Glomerular endothelial cell (primary cell): ENCODE results near the gene PRPSAP1. TPM values are rescaled to one million over a fixed set of nuclear protein-coding genes. Genes with fewer than 3 reads are reported as not detected.
A peak's percentile ranks its signal among the peaks of the same experiment; 100 is the strongest.
"Not testable (repeated sequence)": the region's sequence is repeated elsewhere in the genome, so short reads cannot be mapped to it uniquely, and the experiment has no call there.

Source experiments
- DNase-seq: peaks from one replicate; pipeline ENCODE4 v3.0.0-alpha.2; 2011; ENCODE audit warnings: low read depth, low spot score; ENCODE audit errors: extremely low read depth
- total RNA-seq: library from RNA; depleted of rRNA; stranded (reverse); fragments of >200 nt; gene quantifications from 2 replicates; pipeline ENCODE4 v1.2.3, GENCODE V29; 2015

The PRPSAP1 gene
- total RNA-seq, 1 donor from 2014 or later = 79.1 TPM

DNA sequence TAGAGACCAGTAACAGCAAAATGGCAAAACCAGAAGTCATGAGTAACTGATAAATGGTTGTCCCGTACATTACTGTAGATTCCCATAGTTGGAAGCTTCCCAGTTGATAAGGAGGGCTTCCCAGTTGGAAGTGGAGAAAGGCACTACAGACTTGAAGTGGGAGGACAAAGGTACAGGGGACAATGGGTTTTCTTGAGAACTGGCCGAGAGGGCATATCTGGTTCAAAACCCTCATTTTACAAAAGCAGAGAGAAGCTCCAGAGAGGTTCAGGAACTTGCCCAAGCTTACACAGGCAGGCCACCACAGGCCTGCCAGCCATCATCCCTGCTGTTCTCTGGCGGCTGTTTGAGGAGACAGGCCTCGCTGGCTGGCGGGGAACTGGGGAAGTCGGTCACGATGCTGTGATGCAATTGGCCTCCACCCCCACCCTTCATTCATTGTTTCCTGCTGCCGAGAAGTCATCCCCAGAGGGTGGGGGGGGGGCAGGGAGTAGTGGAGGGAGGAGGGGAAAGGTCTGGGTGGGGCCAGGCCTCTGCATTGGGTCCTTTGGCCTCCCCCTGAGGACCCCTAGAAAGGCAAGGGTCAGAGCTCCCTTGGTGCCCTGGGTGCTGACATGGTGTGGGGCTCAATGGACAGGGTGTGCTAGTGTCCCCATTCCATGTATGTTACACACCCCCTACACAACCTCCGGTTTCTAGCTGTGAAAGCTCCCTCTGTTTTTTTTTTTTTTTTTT lies 85.5 kb downstream of the PRPSAP1 start:
- DNase-seq = no peak

DNA sequence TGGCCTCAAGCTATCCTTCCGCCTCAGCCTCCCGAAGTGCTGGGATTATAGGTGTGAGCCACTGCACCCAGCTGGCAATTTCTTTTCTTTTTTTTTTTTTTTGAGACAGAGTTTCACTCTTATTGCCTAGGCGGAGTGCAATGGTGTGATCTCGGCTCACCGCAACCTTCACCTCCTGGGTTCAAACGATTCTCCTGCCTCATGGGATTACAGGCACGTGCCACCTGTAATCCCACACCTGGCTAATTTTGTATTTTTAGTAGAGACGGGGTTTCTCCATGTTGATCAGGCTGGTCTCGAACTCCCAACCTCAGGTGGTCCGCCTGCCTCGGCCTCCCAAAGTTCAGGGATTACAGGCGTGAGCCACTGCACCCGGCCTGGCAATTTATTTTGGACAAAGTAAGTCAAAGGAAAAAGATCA lies 86.1 kb downstream of the PRPSAP1 start:
- not testable (repeated sequence) for DNase-seq

DNA sequence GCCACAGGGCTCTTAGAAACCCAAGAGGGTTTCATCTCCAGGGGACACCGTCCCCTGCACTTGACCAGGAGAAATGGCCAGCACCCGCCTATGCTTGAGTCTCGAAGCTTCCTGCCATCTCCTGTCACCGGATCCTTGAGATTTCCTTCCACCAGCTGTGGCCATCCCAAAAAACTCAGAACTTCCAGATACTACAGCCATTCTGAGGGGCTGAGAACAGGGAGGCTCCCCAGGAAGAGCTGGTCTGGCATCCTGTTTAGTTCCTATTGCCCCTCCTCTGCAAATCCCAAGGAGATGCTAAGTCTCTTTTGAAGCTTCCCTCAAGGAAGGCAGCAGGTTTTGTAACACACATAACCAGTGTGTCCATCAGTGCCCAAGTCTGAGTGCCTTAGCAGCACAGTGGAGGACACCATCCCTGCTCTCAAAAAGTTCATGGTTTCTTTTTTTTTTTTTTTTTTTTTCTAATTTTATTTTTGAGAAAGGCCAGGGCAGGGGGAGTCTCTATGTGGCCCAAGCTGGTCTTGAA lies 86.6 kb downstream of the PRPSAP1 start:
- no peak for DNase-seq

DNA sequence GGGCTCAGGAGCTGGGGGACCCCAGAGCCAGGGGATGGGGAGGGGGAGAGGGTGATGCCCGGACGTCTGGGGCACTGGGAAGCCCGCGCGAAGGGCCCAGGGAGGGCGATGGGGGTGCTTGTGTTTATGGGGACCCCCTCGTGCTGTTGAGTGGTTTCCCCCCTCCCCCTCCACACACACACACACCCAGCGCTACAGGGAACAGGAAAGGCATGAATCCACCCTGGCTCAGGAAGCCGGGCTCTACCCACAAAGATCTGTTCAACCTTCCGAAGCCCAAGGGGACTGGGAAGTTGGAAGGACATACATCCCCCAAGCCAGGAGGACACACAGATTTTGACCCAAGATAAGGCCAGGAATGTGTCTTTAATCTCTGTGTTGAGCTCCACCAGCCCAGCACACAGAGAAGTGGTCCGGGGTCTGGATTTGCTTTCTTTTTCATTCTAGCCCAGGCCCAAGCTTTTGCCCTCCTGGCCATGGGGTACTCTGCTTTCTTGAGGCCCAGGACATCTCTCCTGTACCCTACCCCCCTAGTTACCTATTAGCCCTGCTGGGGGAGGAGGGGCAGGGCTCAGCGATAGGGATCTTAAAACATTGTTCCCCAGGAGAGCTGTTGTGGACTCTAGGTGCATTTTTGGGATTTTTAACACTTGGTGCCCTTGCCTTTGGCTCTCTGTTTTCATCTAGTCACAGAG lies 87.3 kb downstream of the PRPSAP1 start:
- DNase-seq = no peak

DNA sequence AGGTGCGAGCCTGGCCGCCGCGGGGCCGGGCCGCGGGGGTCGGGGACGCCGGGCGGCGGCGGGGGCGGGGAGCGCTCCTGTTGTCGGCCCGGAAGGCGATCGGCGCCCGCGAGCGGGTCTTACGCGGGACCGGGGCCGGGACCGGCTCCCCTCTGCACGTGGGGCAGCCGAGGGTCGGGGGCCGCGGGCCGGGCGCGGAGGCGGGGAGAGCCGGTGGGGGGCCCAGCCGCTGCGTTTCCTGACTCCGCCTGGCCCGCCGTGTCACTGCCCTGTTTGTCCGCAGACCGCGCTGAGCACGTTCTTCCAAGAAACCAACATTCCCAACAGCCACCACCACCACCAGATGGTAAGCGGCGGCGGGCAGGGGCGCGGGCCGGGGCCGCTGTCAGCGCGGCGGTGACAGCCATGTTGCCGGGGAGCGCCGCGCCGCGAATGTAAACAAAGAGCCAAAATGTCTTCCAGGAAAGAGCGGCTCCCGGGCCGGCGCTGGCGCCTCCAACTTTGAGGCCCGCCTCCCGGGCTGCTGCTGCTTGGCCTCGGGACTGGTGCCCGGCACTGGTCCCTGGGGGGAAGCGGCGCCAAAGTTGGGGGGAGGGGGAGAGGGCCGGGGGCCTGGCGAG lies 88.0 kb downstream of the PRPSAP1 start:
- no peak for DNase-seq

DNA sequence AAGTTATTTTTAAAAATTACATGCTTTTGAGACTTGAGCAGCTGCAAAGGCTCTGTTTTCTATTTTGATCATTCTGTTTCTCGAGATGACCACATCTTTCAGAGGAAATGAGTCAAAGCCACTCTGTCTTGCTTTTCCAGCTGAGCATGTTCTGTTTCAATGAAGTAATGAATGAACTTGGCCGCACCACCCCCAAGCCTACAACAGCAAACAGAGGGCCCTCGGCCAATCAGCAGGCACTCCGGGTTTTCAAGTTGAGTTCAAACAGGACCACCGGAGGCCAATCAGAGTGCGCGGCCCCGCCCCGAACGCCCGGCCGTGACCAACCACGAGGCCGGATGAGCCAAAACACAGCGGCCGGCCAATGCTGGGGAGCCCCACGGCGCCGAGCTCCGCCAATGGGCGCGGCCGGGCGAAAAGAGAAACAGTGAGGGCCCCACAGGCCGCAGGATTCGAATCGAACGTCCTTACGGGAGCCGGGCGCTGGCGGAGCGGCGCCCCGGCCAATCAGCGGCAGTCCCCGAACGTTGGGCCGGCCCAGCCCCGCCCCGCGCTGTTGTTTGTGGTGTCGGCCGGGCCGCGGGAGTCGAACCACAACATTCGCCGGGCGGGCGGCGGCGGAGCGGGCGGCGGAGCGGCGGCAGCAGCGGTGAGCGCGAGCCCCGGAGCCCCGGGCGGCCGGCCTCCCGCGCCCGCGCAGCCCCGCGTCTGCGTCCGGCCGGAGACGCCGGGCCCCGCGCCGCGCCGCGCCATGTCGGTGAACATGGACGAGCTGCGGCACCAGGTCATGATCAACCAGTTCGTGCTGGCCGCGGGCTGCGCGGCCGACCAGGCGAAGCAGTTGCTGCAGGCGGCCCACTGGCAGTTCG lies 88.7 kb downstream of the PRPSAP1 start, which contains the start of gene UBALD2:
UBALD2 (plus strand) TSS at position 594 of the 869 bp plus-strand sequence; CDS start at position 752, 158 bp downstream.
- DNase-seq = peak; percentile 95

DNA sequence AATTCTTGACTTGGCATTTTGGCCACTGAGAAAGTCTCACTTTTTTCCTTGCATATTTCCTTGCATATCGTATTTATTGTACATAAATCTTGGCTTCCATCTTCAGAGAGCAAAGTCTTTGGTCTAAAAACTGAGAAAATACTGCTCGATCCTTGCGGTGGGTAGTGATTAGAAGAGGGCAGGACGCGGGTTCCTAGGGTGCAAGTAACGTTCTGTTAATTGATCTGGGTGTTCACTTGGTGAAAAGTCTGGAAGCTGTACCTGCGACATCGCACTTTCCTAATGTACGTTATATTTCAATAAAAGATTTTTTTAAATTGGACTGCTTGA lies 89.3 kb downstream of the PRPSAP1 start:
- DNase-seq = no peak

DNA sequence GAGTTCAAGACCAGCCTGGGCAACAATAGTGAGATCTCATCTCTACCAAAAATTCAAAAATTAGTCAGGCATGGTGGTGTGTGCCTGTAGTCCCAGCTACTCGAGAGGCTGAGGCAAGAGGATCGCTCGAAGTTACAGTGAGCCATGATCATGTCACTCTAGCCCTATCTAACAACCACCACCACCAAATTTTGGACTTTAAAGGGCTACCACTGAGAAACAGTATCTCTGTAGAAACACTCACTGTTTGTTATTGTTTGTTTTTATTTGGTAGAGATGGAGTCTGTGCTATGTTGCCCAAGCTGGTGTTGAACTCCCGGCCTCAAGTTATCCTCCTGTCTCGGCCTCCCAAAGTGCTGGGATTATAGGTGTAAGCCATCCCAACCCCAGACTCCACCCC lies 89.8 kb downstream of the PRPSAP1 start:
- DNase-seq = no peak

DNA sequence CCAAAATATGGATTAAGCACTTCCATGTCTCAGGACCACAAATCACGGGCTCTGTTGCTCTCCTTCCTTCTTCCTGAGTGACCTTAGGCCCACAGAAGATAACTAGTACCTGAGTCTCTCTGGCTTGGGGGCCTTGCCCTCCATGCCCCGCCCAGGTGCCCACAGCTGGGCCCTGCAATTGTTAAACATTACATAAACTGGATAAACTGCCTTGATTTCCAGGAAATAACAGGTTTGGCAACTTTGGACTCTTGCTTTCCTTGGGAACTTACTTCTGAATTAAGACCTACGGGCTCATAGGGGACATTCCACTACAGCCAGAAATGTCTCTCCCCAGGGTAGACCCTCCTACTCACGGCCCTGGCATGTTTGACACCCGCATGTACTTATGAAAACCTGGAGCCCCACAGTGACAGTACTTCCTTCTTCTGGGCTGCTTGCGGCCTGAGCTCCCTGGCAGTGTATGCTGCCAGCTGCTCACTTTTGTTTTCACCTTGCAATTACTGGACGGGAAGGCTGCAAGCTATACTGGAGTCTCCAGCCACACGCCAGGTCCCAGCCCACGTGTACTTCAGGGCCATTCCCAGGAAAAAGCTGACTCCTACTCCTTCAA lies 90.9 kb downstream of the PRPSAP1 start:
- DNase-seq = no peak

DNA sequence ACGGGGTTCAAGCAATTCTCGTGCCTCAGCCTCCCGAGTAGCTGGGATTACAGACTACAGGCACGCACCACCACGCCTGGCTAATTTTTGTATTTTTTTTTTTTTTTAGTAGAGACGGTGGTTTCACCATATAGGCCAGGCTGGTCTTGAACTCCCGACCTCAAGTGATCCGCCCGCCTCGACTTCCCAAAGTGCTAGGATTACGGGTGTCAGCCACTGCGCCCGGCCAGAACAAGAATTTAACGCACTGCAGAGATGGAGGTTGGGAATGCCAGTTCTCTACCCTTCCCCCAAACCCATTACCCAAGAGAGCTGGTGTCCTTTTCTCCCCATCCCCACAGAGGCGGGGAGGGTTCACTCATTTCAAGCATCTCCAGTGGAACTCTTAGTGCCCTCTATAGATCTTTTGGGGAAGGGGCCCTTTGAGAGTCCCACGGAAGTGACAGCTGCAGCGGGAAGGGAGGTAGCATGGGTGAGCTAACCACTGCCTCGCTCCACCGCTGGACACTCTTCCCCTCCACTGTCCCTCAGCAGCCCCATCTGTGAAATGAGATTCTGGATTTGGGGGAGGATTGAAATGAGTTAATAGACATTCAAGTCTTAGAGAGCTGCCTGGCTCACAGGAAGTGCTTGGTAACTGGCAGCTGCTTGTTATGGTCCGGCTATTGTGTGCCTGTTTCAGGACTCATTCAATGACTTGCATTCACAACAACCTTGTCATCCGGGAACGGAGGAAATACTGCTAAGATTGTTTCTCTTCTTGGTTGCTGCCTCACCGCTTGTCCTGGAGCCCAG lies 92.1 kb downstream of the PRPSAP1 start:
- peak; percentile 87 for DNase-seq

DNA sequence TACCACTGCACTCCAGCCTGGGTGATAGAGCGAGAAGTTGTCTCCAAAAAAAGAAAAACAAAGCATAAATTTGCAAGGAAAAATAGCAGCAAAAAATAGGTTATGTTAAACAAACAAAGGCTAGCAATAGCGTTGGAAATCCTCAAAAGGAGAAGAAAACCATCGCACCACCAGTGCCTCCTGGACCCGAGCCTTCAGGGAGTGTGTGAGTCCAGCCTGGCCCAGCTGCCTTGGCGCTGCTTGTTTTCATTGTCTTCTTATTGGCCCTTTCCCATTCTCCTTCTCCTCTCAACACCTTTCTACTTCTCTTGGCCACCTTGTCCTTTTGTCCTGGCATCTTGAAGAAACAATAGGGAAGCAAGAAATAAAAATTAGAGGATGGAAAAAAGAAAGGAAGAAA lies 93.0 kb downstream of the PRPSAP1 start:
- DNase-seq = no peak

DNA sequence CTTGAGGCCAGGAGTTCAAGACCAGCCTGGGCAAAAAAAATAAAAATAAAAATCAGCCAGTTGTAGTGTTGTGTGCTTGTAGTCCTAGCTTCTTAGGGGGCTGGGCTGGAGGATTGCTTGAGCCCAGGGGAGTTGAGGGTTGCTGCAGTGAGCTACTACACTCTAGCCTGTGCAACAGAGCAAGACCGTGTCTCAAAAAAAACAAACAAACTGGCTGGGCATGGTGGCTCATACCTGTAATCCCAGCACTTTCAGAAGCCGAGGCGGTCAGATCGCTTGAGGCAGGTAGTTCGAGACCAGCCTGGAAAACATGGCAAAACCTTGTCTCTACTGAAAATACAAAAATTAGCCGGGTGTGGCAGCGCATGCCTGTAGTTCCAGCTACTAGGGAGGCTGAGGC lies 93.5 kb downstream of the PRPSAP1 start:
- no peak for DNase-seq

Other genes starting within 250 kb of the PRPSAP1 start
- gene FOXJ1, start 212.7 kb downstream of the PRPSAP1 start, total RNA-seq = 0.18 and 0.39 TPM in 2 replicates
- gene RNF157, start 113.4 kb downstream of the PRPSAP1 start, total RNA-seq = 0.44 and 0.58 TPM in 2 replicates
- 13.6 and 25.7 TPM in 2 replicates for gene UBALD2, start 88.6 kb downstream of the PRPSAP1 start, total RNA-seq
- gene QRICH2, start 45.6 kb downstream of the PRPSAP1 start, total RNA-seq = 3.5 and 6.8 TPM in 2 replicates
- 121 and 125 TPM in 2 replicates for gene SPHK1, start 30.7 kb upstream of the PRPSAP1 start, total RNA-seq
- gene UBE2O, start 99.2 kb upstream of the PRPSAP1 start, total RNA-seq = 21.3 and 33.5 TPM in 2 replicates
- gene AANAT, start 113.7 kb upstream of the PRPSAP1 start, total RNA-seq = not detected in 2 replicates
- gene RHBDF2, start 147.5 kb upstream of the PRPSAP1 start, total RNA-seq = 77.3 and 132 TPM in 2 replicates
- gene CYGB, start 183.8 kb upstream of the PRPSAP1 start, total RNA-seq = 7.0 TPM in 2 replicates
- gene PRCD, start 186.1 kb upstream of the PRPSAP1 start, total RNA-seq = 0.58 and 1.8 TPM in 2 replicates
- gene ST6GALNAC2, start 231.9 kb upstream of the PRPSAP1 start, total RNA-seq = 1.8 and 3.3 TPM in 2 replicates